ENCODE measurements around the gene TUBB2B.
"Not testable (repeated sequence)": the region's sequence is repeated elsewhere in the genome, so short reads cannot be mapped to it uniquely, and the experiment has no call there.

TUBB2B gene

DNA sequence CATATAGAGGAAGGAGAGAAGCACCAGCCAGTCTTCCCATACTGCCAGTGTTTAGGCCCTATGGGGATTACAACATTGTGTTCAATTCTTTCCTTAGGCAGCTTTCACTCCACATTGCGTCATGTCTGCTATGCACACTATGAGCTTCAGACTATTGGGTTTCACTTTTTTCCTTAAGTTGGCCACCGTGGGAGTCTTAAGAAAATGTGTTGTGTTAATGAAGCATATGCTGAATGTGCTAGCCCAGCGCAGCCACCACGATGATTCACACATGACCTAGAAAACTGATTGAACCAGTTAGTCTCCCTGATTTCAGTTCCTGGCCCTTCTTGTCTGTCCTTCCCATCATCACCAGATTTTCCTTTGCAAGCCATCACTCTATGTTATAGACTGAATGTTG is 21.5 kb downstream of the TUBB2B start:
- Histone ChIP-seq H3K4me2 (no peak overlapping the region), H3K4me3 (no peak overlapping the region), H3K27ac (no peak overlapping the region), H4K20me1 (no peaks in the 10 kb centered on the region), H3K9me3 (no peaks in the 10 kb centered on the region; the same call in none of the 2 replicates), H3K4me1 (peaks cover 12% of the 10 kb centered on the region), H3K27me3 (no peaks in the 10 kb centered on the region), H3K9ac (no peak overlapping the region), H3K36me3 (no peaks in the 10 kb centered on the region)
- TF ChIP-seq Cebpa-rat (IDR thresholded peaks at IDR 0.05), result no peak

GRCh38 chr6:3204921-3205320 is 22.5 kb downstream of the TUBB2B start:
- Histone ChIP-seq H3K4me3 (no peak overlapping the region), H3K4me2 (no peak overlapping the region), H3K4me1 (peaks cover 9% of the 10 kb centered on the region), H3K9ac (no peak overlapping the region), H3K36me3 (no peaks in the 10 kb centered on the region), H3K27me3 (no peaks in the 10 kb centered on the region), H3K9me3 (no peaks in the 10 kb centered on the region; the same call in none of the 2 replicates), H4K20me1 (no peaks in the 10 kb centered on the region), H3K27ac (no peak overlapping the region)
- no peak for TF ChIP-seq Cebpa-rat (IDR thresholded peaks at IDR 0.05)

DNA sequence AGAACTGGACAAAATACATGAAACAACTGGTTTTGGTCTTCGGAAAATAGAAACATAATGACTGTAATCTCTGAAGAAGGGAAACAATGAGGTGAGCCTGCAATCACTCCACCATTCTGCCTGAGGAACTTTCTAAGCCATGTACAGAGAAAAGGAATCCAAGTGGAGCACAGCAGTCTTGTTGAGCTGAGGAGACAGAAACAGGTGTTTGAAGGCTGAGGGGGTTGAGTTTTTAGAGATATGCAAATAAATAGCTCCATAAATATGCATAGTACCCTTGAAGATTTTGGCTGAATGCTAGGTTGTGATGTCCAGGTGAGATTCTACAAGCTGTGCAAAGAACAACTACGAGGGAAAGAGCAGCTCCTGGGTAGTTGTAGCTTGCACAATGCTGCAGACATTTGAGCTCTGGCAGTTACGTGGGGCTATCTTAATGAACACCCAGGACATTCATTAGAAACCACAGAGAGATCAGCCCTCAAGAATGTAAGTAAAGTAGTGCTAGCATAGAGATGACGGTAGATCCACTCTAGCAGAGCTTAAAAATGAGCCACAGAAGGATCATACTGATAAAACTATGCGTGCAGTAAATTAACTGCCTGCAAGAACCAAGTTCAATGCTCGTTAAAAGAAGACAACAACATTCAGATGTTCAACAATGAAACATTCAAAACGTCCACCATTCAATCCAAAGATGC is 24.3 kb downstream of the TUBB2B start:
- Histone ChIP-seq H4K20me1 (no peaks in the 10 kb centered on the region), H3K27ac (no peak overlapping the region), H3K27me3 (no peaks in the 10 kb centered on the region), H3K36me3 (no peaks in the 10 kb centered on the region), H3K4me1 (peaks cover 9% of the 10 kb centered on the region), H3K9ac (no peak overlapping the region), H3K4me3 (no peak overlapping the region), H3K4me2 (no peak overlapping the region), H3K9me3 (peaks cover 9% of the 10 kb centered on the region)
- TF ChIP-seq Cebpa-rat (IDR thresholded peaks at IDR 0.05), result no peak

- no peaks in the 10 kb centered on the region for H3K36me3 ChIP-seq
- H3K27me3 ChIP-seq, result no peaks in the 10 kb centered on the region
- no peaks in the 10 kb centered on the region for H4K20me1 ChIP-seq
- H3K9me3 ChIP-seq, result peaks cover 9% of the 10 kb centered on the region
- TF ChIP-seq Cebpa-rat (IDR thresholded peaks at IDR 0.05), result no peak
- H3K4me1 ChIP-seq, result peaks cover 9% of the 10 kb centered on the region
- H3K4me3 ChIP-seq, result no peak overlapping the region
- H3K27ac ChIP-seq, result no peak overlapping the region
- no peak overlapping the region for H3K9ac ChIP-seq
- H3K4me2 ChIP-seq, result no peak overlapping the region
Observed at GRCh38 chr6:3201388-3201787, 26.1 kb downstream of the TUBB2B start.

DNA sequence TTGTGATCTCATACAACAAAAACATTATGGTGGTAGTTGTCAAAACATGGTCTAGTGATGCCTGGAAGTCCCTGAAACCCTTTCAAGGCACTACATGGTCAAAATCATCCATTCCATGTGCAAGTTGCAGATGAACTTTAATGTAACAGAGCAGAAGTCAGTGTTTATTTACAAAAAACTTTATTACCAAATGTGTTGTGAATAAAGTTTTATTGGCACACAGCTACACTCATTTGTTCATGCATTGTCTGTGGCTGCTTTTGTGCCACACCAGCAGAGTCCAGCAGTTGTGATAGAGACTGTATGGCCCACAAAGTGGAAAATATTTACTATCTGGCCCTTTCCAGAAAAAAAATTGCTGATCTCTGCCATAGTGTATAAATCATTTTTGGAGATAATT is 26.8 kb downstream of the TUBB2B start:
- Histone ChIP-seq H3K4me2 (no peak overlapping the region), H4K20me1 (no peaks in the 10 kb centered on the region), H3K4me3 (no peak overlapping the region), H3K27me3 (no peaks in the 10 kb centered on the region), H3K9me3 (peaks cover 9% of the 10 kb centered on the region), H3K27ac (no peak overlapping the region), H3K9ac (no peak overlapping the region), H3K36me3 (no peaks in the 10 kb centered on the region), H3K4me1 (peaks cover 13% of the 10 kb centered on the region)
- TF ChIP-seq Cebpa-rat (IDR thresholded peaks at IDR 0.05), result no peak

DNA sequence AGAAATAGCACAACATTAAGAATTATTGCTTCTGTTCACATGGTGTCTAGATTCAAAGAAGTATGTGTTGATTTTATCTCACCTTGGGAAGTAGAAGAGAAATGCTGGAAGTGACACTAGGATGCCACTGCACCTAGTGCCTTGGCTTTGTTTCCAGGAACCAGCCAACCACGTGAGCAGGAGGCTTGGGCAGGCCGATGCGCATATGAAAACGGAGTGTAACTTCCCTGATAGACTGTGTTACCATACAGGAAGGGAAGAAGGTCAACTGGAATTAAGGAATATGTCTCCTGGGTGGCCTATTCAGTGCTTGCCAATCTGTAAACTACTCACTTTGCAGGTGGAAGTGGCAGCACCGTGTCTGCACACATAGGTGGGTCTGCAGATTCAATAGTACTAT is 28.1 kb downstream of the TUBB2B start:
- Histone ChIP-seq H3K27me3 (no peaks in the 10 kb centered on the region), H3K4me2 (no peak overlapping the region), H3K9me3 (peaks cover 9% of the 10 kb centered on the region), H4K20me1 (no peaks in the 10 kb centered on the region), H3K27ac (no peak overlapping the region), H3K36me3 (no peaks in the 10 kb centered on the region), H3K4me1 (peaks cover 23% of the 10 kb centered on the region), H3K4me3 (no peak overlapping the region), H3K9ac (no peak overlapping the region)
- TF ChIP-seq Cebpa-rat (IDR thresholded peaks at IDR 0.05), result no peak

GRCh38 chr6:3197734-3198133 is 29.7 kb downstream of the TUBB2B start:
- not testable (repeated sequence) for H3K4me3 ChIP-seq, H3K9ac ChIP-seq, H4K20me1 ChIP-seq, H3K27ac ChIP-seq, H3K4me2 ChIP-seq, H3K9me3 ChIP-seq, H3K36me3 ChIP-seq, H3K27me3 ChIP-seq
- peaks cover 20% of the 10 kb centered on the region for H3K4me1 ChIP-seq

DNA sequence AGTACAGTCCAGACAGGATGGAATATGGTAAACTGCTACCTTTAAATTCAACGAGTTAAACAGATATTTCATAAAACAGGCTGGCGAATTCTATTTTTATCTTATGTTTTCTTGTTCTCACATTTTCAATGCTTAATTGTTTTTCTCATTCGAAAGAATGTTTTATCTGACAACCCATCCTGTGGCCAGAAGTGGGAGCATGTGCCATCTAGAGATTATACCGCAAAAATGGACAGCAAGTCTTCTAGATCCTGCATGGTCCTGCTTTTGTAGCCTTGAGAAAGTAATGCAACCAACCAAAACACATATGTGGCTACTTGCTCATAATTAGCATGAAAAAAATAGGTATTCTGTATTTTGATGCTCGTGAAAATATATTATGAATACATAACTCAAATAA is 30.7 kb downstream of the TUBB2B start:
- H3K9ac ChIP-seq, result no peak overlapping the region
- no peak for TF ChIP-seq Cebpa-rat (IDR thresholded peaks at IDR 0.05)
- H3K4me2 ChIP-seq, result no peak overlapping the region

GRCh38 chr6:3195695-3196497 is 31.6 kb downstream of the TUBB2B start:
- Histone ChIP-seq H3K36me3 (no peaks in the 10 kb centered on the region), H3K9ac (no peak overlapping the region), H3K4me2 (no peak overlapping the region), H3K4me1 (peaks cover 20% of the 10 kb centered on the region), H3K27ac (no peak overlapping the region), H3K4me3 (no peak overlapping the region), H3K9me3 (peaks cover 9% of the 10 kb centered on the region), H3K27me3 (no peaks in the 10 kb centered on the region), H4K20me1 (no peaks in the 10 kb centered on the region)
- no peak for TF ChIP-seq Cebpa-rat (IDR thresholded peaks at IDR 0.05)

More for the DNA sequence above, 30.7 kb downstream of the TUBB2B start:
- H3K4me3 ChIP-seq, result no peak overlapping the region
- H3K4me1 ChIP-seq, result peaks cover 20% of the 10 kb centered on the region
- no peaks in the 10 kb centered on the region for H3K27me3 ChIP-seq
- H3K9me3 ChIP-seq, result peaks cover 9% of the 10 kb centered on the region
- H3K36me3 ChIP-seq, result no peaks in the 10 kb centered on the region
- H3K27ac ChIP-seq, result no peak overlapping the region
- no peaks in the 10 kb centered on the region for H4K20me1 ChIP-seq

GRCh38 chr6:3195420-3195694 is 32.1 kb downstream of the TUBB2B start:
- Histone ChIP-seq H3K4me2 (no peak overlapping the region), H3K9ac (no peak overlapping the region), H4K20me1 (no peaks in the 10 kb centered on the region), H3K4me1 (peaks cover 20% of the 10 kb centered on the region), H3K27me3 (no peaks in the 10 kb centered on the region), H3K9me3 (peaks cover 9% of the 10 kb centered on the region), H3K27ac (no peak overlapping the region), H3K4me3 (no peak overlapping the region), H3K36me3 (no peaks in the 10 kb centered on the region)
- TF ChIP-seq Cebpa-rat (IDR thresholded peaks at IDR 0.05), result no peak

Measured in BLaER1 (cell line).